D721Med (cell line): ENCODE measurements around the gene TFF2.

Experiments used
- DNase-seq: peaks from one replicate; pipeline ENCODE4 v3.0.0; 2011; ENCODE audit warnings: low spot score; ENCODE audit not compliant: insufficient read length
- FAIRE-seq: peaks from 2 replicates; lab custom pipeline; 2011; peaks lifted over from hg19 to GRCh38; lab: Jason Lieb, UNC
- CTCF ChIP-seq: IDR thresholded peaks from 2 replicates; pipeline ENCODE4 v1.5.1; 2012; ENCODE audit warnings: mild to moderate bottlenecking, control low read depth; ENCODE audit not compliant: insufficient read depth; ENCODE audit errors: missing control alignments

TFF2 gene

GRCh38 chr21:42309753-42310213 is 41.0 kb downstream of the TFF2 start:
- FAIRE-seq = no peak

GRCh38 chr21:42308914-42309752 is 41.7 kb downstream of the TFF2 start:
- FAIRE-seq = no peak
- no peak for TF ChIP-seq CTCF

More at GRCh38 chr21:42309753-42310213, 41.0 kb downstream of the TFF2 start:
- TF ChIP-seq CTCF = peak; percentile 75
- peak; percentile 69 for DNase-seq

GRCh38 chr21:42308161-42308913 is 42.5 kb downstream of the TFF2 start:
- no peak for DNase-seq

More at GRCh38 chr21:42308914-42309752, 41.7 kb downstream of the TFF2 start:
- no peak for DNase-seq

GRCh38 chr21:42307106-42307505 is 43.7 kb downstream of the TFF2 start:
- FAIRE-seq = no peak
- no peak for TF ChIP-seq CTCF
- no peak for DNase-seq

More at GRCh38 chr21:42308161-42308913, 42.5 kb downstream of the TFF2 start:
- TF ChIP-seq CTCF = no peak
- FAIRE-seq = no peak

GRCh38 chr21:42306366-42307035 is 44.3 kb downstream of the TFF2 start:
- no peak for TF ChIP-seq CTCF
- DNase-seq = no peak
- no peak for FAIRE-seq

GRCh38 chr21:42305707-42306147 is 45.1 kb downstream of the TFF2 start:
- DNase-seq = no peak
- FAIRE-seq = no peak
- TF ChIP-seq CTCF = no peak
